Kidney (tissue), 14 donors: Measurements from ENCODE around the gene MAPK8. TPM values are rescaled to one million over a fixed set of nuclear protein-coding genes. Genes with fewer than 3 reads are reported as not detected.

Experiments used
- DNase-seq, 5 donors: peaks; one replicate each; pipeline ENCODE4 v3.0.0-alpha.2; 2013 to 2020
- FAIRE-seq: peaks from 2 replicates; lab custom pipeline; 2012; peaks lifted over from hg19 to GRCh38; lab: Jason Lieb, UNC
- H3K27ac ChIP-seq, 2 donors: one replicate each; pipeline ENCODE4 v1.7.0; 2013; ENCODE audit warnings: low read depth in 2 of 2, low read length in 2 of 2, inconsistent platforms in 1 of 2
- H3K27me3 ChIP-seq: one replicate; pipeline ENCODE4 v1.7.1; 2013; ENCODE audit warnings: low read length, inconsistent platforms; ENCODE audit not compliant: control insufficient read depth, insufficient read depth
- H3K36me3 ChIP-seq, 3 donors: one replicate each; pipeline versions ENCODE4 v1.7.0 to v1.7.1; 2013; ENCODE audit warnings: low read length in 3 of 3, control low read depth in 1 of 3, inconsistent platforms in 1 of 3; ENCODE audit not compliant: insufficient read depth in 3 of 3, control insufficient read depth in 2 of 3
- H3K4me1 ChIP-seq, 3 donors: one replicate each; pipeline versions ENCODE4 v1.7.0 to v1.7.1; 2013; ENCODE audit warnings: low read length in 3 of 3, inconsistent platforms in 1 of 3, low read depth in 1 of 3; ENCODE audit not compliant: control insufficient read depth in 2 of 3, insufficient read depth in 2 of 3
- H3K4me3 ChIP-seq, 3 donors: one replicate each; pipeline versions ENCODE4 v1.7.0 to v1.8.1; 2013; ENCODE audit warnings: low read length in 3 of 3, control low read depth in 1 of 3, inconsistent platforms in 1 of 3
- H3K9ac ChIP-seq, 3 donors: one replicate each; pipeline versions ENCODE4 v1.7.0 to v1.7.1; 2013; ENCODE audit warnings: low read length in 3 of 3, control low read depth in 1 of 3, inconsistent platforms in 1 of 3
- H3K9me3 ChIP-seq, 3 donors: one replicate each; pipeline versions ENCODE4 v1.7.0 to v1.7.1; 2013; ENCODE audit warnings: low read length in 3 of 3, control low read depth in 1 of 3, inconsistent platforms in 1 of 3; ENCODE audit not compliant: control insufficient read depth in 2 of 3, insufficient read depth in 1 of 3
- intact Hi-C: fragments of 100-400 bp; cut with DNase I; formaldehyde crosslinking; loops from one replicate; pipeline ENCODE4 v1.11.1; 2022
- polyA plus RNA-seq: library from polyadenylated mRNA; stranded (reverse); fragments of 350-450 nt; fragmentation: Illumina TruSeq; extraction: RNeasy Lipid Tissue Mini Kit (QIAGEN cat#74804); gene quantifications from one replicate; pipeline ENCODE4 v1.2.3, GENCODE V29; 2014; ENCODE audit warnings: low read depth, low replicate concordance; ENCODE audit not compliant: insufficient read depth
- total RNA-seq: library from RNA; stranded (reverse); fragmentation: NEBNext Ultra II Directional; extraction: Animal tissue kit (Norgen Biotek cat#: 25700); gene quantifications from one replicate; pipeline ENCODE4 v1.2.1, GENCODE V29; 2021
- TF ChIP-seq, protein P1 (sequence below): IDR thresholded peaks from 3 replicates; pipeline ENCODE4 v1.5.1; 2012; ENCODE audit warnings: mild to moderate bottlenecking, moderate library complexity, borderline replicate concordance; ENCODE audit not compliant: insufficient read depth; ENCODE audit errors: extremely low read depth
- donor health status: control.
- donor health status: control.
- donor health status: control.
- donor health status: control.
- donor health status: control.
- donor health status: DM: yes; HTN: yes; CAD: no.
- donor health status: Normal renal cell carcinoma (clear cell type).

Gene MAPK8
- total and polyA plus RNA-seq, 2 donors from 2014 or later, result 17.0 to 36.7 TPM

- peak in 2 of 5 donors; percentile 55 to 67 for DNase-seq
- no peak overlapping the region for H3K27ac ChIP-seq
These were observed 71.5 kb downstream of the MAPK8 start for GRCh38 chr10:48377751-48378530.

GRCh38 chr10:48378675-48379074, 72.2 kb downstream of the MAPK8 start:
- no peaks in the 10 kb centered on the region for H3K27me3 ChIP-seq
- TF ChIP-seq, protein P1, sequence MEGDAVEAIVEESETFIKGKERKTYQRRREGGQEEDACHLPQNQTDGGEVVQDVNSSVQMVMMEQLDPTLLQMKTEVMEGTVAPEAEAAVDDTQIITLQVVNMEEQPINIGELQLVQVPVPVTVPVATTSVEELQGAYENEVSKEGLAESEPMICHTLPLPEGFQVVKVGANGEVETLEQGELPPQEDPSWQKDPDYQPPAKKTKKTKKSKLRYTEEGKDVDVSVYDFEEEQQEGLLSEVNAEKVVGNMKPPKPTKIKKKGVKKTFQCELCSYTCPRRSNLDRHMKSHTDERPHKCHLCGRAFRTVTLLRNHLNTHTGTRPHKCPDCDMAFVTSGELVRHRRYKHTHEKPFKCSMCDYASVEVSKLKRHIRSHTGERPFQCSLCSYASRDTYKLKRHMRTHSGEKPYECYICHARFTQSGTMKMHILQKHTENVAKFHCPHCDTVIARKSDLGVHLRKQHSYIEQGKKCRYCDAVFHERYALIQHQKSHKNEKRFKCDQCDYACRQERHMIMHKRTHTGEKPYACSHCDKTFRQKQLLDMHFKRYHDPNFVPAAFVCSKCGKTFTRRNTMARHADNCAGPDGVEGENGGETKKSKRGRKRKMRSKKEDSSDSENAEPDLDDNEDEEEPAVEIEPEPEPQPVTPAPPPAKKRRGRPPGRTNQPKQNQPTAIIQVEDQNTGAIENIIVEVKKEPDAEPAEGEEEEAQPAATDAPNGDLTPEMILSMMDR, result no peak
- no peak overlapping the region for H3K27ac ChIP-seq
- H3K36me3 ChIP-seq, result no peaks in the 10 kb centered on the region
- peaks cover 0 to 10% (median 3%) of the 10 kb centered on the region in 3 donors for H3K9me3 ChIP-seq
- no peak overlapping the region for H3K4me3 ChIP-seq
- H3K9ac ChIP-seq, result no peak overlapping the region
- FAIRE-seq (no peak), DNase-seq (no peak)
- peaks cover 0 to 4% (median 0%) of the 10 kb centered on the region in 3 donors for H3K4me1 ChIP-seq
- intact Hi-C loops, result no loop called here

More at GRCh38 chr10:48377751-48378530, 71.5 kb downstream of the MAPK8 start:
- peaks cover 0 to 10% (median 3%) of the 10 kb centered on the region in 3 donors for H3K9me3 ChIP-seq
- TF ChIP-seq, protein P1, result no peak
- intact Hi-C loops, result no loop called here
- no peak overlapping the region for H3K9ac ChIP-seq
- H3K4me1 ChIP-seq, result peaks cover 0 to 2% (median 0%) of the 10 kb centered on the region in 3 donors
- peak; percentile 3 for FAIRE-seq
- H3K36me3 ChIP-seq, result no peaks in the 10 kb centered on the region
- H3K27me3 ChIP-seq, result no peaks in the 10 kb centered on the region
- no peak overlapping the region for H3K4me3 ChIP-seq

GRCh38 chr10:48381971-48382370, 75.5 kb downstream of the MAPK8 start:
- TF ChIP-seq, protein P1, result no peak
- Histone ChIP-seq H3K27me3 (no peaks in the 10 kb centered on the region), H3K27ac (no peak overlapping the region), H3K4me1 (peaks cover 0 to 4% (median 0%) of the 10 kb centered on the region in 3 donors), H3K9me3 (peaks cover 0 to 5% (median 3%) of the 10 kb centered on the region in 3 donors), H3K4me3 (no peak overlapping the region), H3K9ac (no peak overlapping the region), H3K36me3 (no peaks in the 10 kb centered on the region)
- DNase-seq, result no peak
- FAIRE-seq, result no peak
- intact Hi-C loops, result no loop called here
